Umbilical cord (tissue), 2 donors: ENCODE data around the gene GET4. TPM values are rescaled to one million over a fixed set of nuclear protein-coding genes. Genes with fewer than 3 reads are reported as not detected.
"Not testable (repeated sequence)": the region's sequence is repeated elsewhere in the genome, so short reads cannot be mapped to it uniquely, and the experiment has no call there.

Source experiments
- DNase-seq: peaks from one replicate; pipeline ENCODE4 v3.0.0-alpha.2; 2015; ENCODE audit warnings: low spot score
- total RNA-seq: library from RNA; depleted of rRNA; stranded (reverse); fragments of >200 nt; gene quantifications from one replicate; pipeline ENCODE4 v1.2.3, GENCODE V29; 2014; ENCODE audit warnings: low replicate concordance; ENCODE audit not compliant: insufficient read depth

Gene GET4
- total RNA-seq, 1 donor from 2014 or later, result 16.1 TPM

DNA sequence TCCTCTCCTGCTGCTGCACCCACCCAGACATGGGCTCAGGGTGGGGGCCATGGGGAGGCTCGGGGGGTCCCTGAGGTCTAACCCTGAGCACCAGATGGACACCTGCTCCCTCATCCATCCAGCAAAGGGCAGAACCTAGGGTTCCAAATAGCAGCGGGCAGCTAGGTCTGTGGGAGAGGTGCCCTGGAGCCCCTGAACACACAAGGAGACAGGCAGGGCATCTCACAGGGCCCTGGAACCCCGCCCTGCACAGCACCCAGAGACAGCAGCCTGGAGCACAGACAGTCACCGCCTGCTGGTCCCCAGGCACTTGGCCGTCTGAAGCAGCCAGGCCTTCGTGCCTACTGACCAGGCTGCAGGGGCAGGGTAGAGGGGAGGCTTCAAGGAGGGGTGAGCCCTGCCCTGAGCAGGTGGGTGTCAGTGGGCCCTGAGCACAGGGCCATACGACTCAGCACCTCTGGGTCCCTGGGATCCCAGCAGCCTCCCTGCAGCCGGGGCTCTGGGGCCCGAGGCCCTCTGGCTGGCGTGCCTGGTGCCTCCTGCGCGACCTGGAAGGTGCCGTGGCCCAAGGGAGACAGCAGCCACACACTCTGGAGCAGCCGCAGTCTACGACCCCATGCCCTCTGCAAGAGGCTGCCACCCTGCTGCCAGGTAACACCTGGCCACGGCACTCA is 38.3 kb downstream of the GET4 start:
- no peak for DNase-seq

DNA sequence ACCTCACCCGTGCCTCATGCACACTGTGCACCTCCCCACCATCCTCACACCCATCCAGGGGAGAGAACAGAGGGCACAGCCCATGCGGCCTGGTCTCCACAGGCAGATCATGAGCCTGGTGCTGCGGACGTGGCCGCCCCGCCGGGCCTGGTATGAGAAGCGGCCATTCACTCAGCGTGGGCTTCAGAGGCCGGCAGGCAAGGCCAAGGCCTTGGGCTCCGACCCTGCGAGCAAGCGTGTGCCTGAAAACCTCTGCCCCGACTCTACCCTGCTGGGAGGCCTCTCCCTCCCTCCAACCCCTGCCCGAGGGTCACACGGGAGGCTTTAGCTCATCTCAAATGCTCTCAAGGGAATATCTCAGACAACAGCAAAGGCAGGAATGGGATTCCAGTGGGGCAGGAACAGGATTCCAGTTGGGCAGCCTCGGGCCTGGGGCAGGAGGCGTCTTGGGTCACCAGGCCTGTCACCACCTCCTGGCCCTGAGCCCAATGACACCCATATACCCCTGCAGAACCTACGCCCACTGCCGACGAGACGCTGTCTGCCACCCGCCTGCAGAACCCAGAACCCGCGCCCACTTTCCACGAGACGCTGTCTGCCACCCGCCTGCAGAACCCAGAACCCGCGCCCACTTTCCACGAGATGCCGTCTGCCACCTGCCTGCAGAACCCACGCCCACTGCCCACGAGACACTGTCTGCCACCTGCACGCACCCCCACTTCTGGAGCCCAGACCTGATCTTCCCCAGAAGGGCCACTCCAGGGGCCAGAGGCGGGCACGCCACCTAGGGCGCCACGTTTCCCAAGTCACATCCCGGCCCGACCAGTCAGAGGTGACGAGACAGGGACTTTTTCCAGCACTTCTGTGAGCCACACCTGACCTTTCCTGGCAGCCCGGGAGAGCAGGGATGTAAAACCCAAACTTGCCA is 39.2 kb downstream of the GET4 start:
- DNase-seq, result no peak

DNA sequence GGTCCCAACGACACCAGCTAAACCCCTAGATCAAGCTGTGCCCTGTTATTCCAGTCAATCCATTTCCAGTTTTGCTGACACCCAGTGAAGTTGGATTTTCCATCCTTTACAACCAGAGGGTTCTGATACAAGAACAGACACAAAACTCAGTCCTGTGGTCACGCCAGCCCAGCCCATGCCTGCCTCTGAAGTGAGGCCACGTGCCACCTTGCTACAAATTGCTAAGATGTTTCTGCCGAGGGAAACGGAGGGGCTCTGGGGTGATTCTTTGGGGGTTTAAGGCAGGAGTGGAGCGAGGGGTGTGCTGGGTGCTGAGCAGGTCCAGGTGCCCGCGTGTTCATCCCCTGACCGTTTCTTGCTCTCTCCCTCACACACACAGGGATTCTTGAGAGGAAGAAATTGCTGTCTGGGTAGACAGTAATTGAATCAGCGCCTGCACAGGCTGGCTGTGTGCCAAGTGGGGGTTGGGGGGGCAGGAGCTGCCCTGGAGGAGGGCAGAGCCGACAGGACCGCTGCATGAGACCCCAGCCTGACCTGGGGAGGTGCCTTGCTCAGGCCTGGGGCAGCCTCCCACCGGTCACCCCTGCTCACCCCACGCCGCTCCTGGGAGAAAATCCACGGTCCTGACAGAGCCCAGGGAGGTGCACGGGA is 40.1 kb downstream of the GET4 start:
- DNase-seq, result peak; percentile 40

DNA sequence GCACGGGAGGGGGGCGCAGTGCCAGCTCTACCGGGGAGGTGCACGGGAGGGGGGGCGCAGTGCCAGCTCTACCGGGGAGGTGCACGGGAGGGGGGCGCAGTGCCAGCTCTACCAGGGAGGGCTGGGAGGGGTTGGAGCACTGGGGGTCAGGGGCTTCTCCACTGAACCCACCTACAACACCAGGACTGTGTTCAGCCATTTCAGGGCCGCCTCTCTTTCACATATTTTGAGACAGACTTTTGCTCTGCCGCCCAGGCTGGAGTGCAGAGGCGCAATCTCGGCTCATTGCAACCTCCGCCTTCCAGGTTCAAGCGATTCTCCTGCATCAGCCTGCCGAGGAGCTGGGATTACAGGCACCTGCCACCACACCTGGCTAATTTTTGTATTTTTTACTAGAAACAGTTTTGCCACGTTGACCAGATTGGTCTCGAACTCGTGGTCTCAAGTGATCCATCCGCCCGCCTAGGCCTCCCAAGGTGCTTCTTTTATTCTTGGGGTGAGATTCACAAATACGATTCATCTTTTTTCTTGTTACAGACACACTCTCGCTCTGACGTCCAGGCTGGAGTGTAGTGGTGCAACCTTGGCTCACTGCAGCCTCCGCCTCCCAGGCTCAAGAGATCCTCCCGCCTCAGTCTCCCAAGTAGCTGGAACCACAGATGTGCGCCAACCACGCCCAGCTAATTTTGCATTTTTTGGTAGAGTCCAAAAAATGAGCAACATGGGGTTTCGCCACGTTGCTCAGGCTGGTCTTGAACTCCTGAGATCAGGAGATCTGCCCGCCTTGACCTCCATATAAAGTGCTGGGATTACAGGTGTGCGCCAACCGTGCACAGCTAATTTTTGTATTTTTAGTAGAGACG is 41.1 kb downstream of the GET4 start:
- DNase-seq, result no peak

DNA sequence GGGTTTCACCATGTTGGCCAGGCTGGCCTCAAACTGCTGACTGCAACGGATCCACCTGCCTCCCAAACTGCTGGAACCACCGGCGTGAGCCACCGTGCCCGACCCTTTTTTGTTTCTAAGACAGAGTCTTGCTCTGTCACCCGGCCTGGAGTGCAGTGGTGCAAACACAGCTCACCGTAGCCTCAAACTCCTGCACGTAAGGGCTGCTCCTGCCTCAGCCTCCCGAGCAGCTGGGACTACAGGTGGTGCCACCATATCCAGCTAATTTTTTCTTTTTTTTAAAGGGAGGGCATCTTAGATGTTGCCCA is 41.7 kb downstream of the GET4 start:
- DNase-seq, result no peak

DNA sequence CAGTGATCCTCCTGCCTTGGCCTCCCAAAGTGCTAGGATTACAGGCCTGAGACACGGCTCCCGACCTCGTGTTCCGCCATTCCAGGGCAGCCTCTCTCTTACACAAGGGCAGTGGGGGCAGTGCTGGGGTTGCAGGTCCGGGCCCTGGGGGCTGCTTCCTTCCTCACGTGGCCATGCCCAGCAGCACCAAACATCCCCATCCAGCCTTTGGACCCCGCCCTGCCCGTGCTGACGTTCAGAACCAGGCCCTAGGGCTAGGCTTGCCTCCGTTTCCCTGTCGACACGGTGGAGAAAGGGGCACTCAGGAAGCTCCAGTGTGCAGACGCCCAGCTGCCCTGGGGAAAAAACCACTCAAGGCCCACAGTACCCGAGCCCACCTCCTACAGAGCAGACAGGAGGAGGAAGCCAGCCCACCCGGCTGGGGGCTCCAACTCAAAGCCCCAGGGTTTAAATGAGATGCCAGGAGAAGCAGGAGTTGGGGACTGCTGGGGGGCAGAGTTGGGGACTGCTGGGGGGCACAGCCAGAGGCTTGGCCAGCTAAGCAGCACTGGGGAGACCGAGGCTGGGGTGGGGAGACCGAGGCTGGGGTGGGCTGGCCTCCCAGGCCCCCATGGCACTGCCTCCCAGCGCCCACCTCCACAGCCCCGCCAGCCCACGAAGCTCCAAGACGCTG is 42.2 kb downstream of the GET4 start:
- DNase-seq, result no peak

DNA sequence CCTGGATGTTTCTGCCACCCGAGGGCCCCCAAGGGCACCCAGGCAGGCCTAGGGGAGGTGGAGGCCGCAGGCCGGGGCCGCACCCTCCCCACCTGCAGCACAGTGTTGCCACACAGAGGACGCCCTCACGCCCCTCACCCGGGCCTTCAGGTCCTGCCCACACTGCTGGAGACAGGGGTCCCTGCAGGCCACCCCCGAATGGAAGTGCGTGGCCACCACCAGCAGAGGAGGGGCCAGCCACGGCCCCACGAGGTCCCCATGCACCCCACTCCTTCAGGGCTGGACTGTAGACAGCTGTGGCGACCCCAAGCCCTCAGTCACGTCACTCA is 42.7 kb downstream of the GET4 start:
- DNase-seq, result no peak

DNA sequence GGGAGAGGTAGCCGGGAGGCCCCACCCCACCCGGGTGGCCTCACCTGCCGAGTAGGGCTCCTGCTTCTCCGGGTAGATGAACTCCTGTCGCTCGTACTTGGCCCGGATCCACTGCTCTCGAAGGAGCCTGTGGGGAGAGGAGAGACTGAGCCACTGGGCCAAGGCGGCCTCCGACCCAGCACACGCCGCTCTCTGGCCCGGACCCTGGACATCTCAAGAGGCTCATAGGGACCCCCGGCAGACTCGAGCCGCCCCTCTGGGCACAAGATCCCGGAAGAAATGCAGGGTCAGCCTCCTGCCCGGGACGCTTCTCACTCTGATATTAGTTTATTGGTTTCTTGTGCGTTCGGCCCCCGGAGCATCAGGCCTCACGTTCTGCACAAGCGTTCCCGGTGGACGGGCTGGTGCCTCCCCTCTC is 43.6 kb downstream of the GET4 start:
- DNase-seq, result no peak

DNA sequence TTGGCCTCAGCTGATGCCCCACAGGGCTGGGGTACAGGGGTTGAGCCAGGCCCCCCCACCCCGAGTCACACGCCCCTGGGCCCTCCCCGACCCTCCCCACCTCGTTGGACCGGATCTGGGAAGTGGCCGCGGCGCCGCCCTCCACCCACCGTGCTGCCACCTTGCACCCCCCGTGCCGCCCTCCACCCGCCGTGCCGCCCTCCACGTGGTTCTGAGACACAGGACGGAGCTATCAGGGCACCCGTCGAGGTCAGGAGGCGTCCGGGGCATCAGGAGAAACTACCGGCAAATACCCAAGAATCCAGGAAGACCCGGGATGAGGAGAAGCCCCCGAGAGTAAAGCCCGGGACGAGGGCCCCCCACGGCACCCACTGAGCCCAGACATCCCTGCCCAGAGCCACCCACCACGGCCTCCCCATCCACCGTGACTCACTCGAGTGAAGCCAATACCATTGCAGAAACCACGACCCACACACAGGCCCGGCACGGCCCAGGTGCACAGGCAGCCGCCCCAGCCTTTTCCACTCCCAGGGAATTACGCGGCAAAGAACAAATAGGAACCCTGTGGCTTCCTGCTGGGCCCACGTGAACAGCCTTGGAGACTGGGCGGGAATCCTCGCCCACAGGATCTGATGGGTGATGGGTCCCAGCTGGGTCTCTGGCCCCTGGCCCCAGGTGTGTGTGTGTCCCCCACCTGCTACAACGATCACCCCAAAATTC is 44.2 kb downstream of the GET4 start:
- DNase-seq, result no peak

DNA sequence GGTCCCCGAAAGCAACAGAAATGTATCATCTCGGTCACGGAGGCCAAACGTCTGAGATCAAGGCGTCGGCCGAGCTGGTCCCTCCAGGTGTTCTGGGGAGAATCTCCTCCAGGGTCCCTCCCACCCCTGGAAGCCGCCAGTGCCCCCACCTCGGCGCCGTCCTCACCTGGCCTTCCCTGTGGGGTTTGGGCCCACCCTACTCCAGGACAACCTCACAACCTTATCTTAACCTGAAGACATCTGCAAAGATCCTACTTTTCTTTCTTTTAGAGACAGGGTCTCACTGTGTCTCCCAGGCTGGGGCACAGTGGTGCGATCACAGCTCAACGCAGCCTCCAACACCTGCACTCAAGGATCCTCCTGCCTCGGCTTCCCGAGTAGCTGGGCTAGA is 44.7 kb downstream of the GET4 start:
- no peak for DNase-seq

DNA sequence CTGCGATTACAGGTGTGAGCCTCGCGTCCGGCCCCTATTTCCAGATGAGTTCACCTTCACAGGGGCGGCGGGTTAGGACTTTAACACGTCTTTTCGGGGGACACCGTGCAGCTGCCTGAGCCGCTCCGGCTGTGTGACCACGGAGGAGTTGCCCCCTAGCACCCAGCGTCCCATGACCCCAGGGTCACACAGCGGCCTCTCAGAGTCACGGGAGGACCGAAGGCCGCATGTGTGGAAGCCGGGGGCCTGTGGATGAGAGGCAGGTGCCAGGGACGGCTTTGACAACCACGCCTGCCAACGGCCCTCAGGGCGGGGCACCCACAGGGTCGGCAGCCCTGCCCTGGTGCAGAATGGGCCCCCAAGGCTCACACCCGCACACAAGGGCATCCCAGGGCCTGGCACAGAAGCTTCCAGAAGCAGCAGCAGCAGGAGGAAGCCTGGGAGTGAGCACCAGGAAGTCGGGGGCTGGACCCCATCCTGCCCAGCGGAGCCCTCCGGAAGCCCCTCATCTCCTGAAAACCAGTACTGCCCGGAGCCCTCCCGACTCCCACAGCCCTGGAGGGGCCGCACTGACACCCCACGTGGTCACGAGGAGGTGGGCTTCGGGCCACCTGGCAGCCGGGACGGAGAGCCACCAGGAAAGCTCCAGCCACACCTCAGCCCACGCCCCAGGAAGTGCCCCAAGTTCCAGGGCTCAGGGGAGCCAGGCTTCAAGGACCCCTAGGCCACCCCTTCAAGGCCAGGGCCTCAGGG is 45.4 kb downstream of the GET4 start:
- no peak for DNase-seq

DNA sequence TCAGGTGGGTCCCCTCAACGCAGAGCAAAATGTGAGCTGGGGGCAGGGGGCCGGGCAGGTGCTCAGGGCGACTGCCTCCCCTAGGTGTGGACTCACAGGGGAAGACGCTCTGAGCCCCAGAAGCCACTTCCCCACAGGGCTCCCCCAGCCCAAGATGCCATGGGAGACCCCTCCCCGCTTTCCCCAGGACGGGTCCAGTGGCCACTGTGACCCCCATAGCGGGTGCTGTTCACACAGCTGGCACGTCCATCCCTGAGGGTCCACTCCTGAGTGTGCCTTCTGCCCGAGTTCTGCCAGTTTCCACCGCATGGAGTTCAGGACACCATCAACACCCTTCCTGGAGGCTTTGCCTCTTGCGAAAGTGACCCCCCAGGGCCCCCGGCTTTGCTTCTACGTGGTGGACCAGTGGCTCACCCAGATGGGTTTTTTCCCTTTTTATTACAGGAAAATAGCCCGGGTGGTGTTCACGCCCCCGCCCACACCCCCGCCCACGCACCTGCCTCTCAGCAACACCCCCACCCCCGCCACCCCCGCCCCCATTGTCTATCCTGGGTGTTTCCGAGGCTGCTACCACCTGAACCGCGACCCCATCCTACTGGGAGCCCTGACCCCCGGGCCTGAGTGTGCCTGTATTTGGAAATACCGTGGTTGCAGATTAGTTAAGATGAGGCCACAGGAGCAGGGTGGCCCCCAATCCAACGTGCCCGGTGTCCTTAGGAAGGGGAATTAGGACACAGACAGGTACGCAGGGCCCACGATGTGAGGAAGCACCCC is 46.2 kb downstream of the GET4 start:
- no peak for DNase-seq

DNA sequence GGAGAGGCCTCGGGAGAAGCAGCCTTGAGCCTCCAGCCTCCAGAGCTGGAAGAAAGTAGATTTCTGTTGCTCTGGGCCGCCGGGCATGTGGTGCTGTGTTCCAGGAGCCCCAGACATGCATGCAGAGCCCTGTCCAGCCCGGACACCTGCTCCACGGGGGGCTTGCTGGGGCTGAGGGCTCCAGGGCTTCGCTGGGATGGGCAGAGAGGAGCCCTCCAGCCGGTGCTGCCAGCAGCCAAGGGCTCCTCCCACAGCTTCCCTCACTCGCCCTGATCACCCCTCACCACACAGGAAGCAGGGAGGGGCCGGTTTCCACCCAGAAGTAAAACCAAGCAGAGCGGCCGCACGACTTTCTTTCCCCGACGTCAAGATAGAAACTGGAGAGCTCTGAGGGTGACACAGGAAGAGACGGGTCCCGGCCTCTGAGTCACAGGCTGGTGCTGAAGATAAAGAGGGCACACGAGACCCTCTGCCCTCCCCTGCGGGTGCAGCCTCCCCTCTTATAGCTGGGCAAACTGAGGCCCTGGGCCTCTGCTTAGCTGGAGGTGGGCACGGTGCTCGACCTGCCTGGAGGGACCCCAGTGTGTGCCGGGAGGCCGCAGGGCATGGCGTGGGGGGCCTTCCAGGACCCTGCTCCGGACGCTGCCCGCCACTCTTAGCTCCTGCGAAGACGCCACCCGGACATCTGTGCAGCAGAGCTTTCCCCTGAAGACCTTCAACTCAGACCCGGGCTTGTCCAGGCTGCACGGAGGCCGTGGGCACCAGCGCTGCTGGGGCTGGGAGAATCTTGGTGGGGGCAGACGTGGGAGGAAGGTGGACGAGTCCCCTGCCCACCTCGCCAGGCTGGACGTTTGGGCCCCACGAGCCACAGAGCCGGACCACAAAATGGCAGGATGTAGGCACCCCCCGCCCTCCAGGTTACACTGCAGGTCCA is 47.0 kb downstream of the GET4 start:
- peak; percentile 59 for DNase-seq

DNA sequence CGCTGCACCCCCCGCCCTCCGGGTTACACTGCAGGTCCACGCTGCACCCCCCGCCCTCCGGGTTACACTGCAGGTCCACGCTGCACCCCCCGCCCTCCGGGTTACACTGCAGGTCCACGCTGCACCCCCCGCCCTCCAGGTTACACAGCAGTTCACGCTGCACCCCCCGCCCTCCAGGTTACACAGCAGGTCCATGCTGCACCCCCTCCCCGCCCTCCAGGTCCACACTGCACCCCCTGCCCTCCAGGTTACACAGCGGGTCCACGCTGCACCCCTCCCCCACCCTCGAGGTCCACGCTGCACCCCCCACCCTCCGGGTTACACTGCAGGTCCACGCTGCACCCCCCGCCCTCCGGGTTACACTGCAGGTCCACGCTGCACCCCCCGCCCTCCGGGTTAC is 47.7 kb downstream of the GET4 start:
- not testable (repeated sequence) for DNase-seq

DNA sequence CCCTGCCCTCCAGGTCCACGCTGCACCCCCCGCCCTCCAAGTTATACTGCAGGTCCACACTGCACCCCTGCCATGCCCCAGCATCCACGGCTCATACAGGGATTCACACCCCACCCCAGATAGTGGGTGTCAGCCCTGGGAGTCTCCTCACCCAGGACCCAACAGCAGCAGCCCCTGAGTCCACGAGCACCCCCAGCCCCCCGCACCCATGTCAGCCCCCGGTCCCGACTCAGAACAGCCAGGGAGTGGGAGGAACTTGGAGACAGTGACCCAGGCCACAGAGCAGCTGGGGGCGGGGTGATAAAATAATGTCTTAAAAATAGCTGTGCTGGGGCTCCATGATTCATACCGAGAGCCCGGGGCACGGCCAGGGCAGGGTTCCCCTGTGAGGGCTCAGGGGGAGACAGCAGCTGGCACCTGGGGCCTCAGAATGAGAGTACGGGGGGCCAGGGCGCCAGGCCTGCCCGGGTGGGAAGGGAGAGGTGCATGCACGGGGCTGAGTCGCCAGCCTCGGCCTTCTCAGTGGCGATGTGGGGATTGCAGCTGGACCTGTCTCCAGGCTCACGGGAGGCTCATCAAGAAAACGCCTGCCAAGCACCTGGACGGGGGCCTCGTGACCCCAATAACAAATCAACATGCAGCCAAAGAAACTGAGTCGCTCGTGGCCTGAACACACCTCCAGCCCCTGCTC is 48.3 kb downstream of the GET4 start:
- DNase-seq, result peak; percentile 44

DNA sequence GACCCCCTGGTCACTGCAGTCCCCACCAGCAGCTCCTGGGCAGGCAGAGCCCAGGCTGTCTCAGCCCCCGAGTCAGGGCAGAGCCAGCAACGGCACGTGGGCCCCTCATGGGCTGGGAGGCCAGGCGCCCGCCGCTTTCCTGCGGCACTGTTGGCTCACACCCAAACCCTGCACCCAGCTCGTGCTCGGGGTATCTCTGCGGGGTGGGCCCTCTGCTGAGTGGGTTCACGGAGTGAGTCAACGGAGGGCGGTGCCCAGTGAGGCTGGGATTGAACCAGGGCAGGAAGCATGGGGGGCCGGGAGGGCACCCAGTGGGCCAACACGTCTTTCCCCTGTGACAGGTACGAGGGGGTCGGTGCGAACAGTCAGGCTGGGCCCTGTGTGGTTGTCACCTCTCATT is 49.2 kb downstream of the GET4 start:
- no peak for DNase-seq
